Lower leg skin (tissue), 4 donors: ENCODE results near the gene TBC1D20. TPM values are rescaled to one million over a fixed set of nuclear protein-coding genes. Genes with fewer than 3 reads are reported as not detected.
"Not testable (repeated sequence)": the region's sequence is repeated elsewhere in the genome, so short reads cannot be mapped to it uniquely, and the experiment has no call there.

Experiments used
- DNase-seq, 2 donors: peaks; one replicate each; pipeline ENCODE4 v3.0.0-alpha.2; 2019; ENCODE audit warnings: low spot score in 2 of 2
- H3K4me3 ChIP-seq: fragments of 200-600 bp; sonication (generic); 2 replicates; pipeline ENCODE4 v1.5.1; 2017; ENCODE audit warnings: mild to moderate bottlenecking, low read depth; ENCODE audit not compliant: poor library complexity, severe bottlenecking
- POLR2A ChIP-seq, 2 donors: fragments of 450-650 bp; IDR thresholded peaks; one replicate each; pipeline ENCODE4 v1.6.1; 2016 to 2017; ENCODE audit warnings: antibody characterized with exemption in 2 of 2, mild to moderate bottlenecking in 1 of 2, moderate library complexity in 1 of 2
- WGBS, 2 donors: methylation state at CpG; one replicate each; pipeline ENCODE4 v1.1.5; 2018; 5-methylcytosine and 5-hydroxymethylcytosine counted together
- intact Hi-C: fragments of 100-400 bp; cut with DNase I; formaldehyde crosslinking; loops from one replicate; pipeline ENCODE4 v1.15.0; 2023; ENCODE audit warnings: low total_unique reads
- total RNA-seq, 4 donors: library from RNA; depleted of rRNA; stranded (reverse); fragments of >200 nt; gene quantifications; one replicate each; pipeline ENCODE4 v1.1.0, GENCODE V29; 2016
- TF ChIP-seq, protein P1 (sequence below), 3 donors: fragments of 450-650 bp; IDR thresholded peaks; one replicate each; pipeline ENCODE4 v1.5.1; 2016; ENCODE audit warnings: antibody characterized with exemption in 3 of 3, mild to moderate bottlenecking in 3 of 3, moderate library complexity in 2 of 3

Gene TBC1D20
- total RNA-seq, 4 donors from 2014 or later: 36.5 to 44.8 (median 42.5) TPM

- intact Hi-C loops: no loop called here
- TF ChIP-seq, protein P1, sequence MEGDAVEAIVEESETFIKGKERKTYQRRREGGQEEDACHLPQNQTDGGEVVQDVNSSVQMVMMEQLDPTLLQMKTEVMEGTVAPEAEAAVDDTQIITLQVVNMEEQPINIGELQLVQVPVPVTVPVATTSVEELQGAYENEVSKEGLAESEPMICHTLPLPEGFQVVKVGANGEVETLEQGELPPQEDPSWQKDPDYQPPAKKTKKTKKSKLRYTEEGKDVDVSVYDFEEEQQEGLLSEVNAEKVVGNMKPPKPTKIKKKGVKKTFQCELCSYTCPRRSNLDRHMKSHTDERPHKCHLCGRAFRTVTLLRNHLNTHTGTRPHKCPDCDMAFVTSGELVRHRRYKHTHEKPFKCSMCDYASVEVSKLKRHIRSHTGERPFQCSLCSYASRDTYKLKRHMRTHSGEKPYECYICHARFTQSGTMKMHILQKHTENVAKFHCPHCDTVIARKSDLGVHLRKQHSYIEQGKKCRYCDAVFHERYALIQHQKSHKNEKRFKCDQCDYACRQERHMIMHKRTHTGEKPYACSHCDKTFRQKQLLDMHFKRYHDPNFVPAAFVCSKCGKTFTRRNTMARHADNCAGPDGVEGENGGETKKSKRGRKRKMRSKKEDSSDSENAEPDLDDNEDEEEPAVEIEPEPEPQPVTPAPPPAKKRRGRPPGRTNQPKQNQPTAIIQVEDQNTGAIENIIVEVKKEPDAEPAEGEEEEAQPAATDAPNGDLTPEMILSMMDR (IDR thresholded peaks at IDR 0.05): no peak
- TF ChIP-seq POLR2A (IDR thresholded peaks at IDR 0.05): no peak
- 85 to 92% methylated on average over 8 of the region's 8 CpGs for WGBS, 2 donors
- no peak for DNase-seq
- no peak overlapping the region for H3K4me3 ChIP-seq
Observed at GRCh38 chr20:478010-478948, 15.9 kb upstream of the TBC1D20 start.

- H3K4me3 ChIP-seq, intact Hi-C loops, DNase-seq: not testable (repeated sequence)
- 96 to 97% methylated on average over 6 of the region's 6 CpGs for WGBS, 2 donors
Observed at GRCh38 chr20:476561-477249, 14.4 kb upstream of the TBC1D20 start.

GRCh38 chr20:475463-476357 lies 13.4 kb upstream of the TBC1D20 start:
- no peak for DNase-seq
- 74 to 77% methylated on average over 6 of the region's 6 CpGs for WGBS, 2 donors
- intact Hi-C loops: no loop called here
- TF ChIP-seq, protein P1 (IDR thresholded peaks at IDR 0.05): no peak
- no peak for TF ChIP-seq POLR2A (IDR thresholded peaks at IDR 0.05)
- H3K4me3 ChIP-seq: no peak overlapping the region

DNA sequence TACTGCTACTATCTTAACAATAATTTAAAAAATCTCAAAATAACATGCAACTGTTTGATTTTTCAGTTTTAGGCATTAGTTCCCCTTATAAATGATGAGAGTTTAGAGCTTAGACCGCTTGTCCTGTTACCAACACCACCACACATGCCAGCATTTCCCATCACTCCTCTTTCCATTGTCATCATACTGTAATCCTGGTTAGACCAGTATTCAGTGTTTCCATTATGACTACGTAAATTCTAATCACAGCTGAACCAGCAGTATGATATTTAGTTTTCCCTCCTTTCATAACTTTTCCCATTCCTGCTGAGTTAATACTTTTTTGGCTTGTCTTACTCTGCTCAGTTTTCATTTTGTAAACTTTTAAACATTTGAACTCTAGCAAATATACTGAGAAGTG lies 12.2 kb upstream of the TBC1D20 start:
- no peak overlapping the region for H3K4me3 ChIP-seq
- intact Hi-C loops: no loop called here
- no peak for DNase-seq
- TF ChIP-seq, protein P1 (IDR thresholded peaks at IDR 0.05): no peak
- TF ChIP-seq POLR2A (IDR thresholded peaks at IDR 0.05): no peak
- 85 to 88% methylated on average over 2 of the region's 2 CpGs for WGBS, 2 donors

DNA sequence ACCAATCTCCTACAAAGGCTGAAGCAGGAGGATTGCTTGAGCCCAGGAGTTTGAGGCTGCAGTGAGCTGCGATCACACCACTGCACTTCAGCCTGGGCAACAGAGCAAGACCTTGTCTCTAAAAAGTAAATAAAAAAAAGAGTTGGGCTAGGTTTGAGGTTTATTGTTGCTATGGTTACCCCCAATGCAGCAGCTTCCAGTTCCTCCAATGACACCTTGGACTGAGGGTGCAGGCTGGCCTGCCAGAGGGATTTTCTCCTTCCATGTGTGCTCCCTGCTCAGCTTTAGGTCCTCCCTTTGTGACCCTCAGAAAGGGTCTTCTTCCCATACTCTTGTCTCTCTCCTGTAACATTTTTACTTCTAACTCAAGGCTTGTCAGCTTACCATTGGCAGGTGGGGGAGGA lies 10.6 kb upstream of the TBC1D20 start:
- WGBS, 2 donors: 96 to 100% methylated on average over 1 of the region's 1 CpG
- no peak overlapping the region for H3K4me3 ChIP-seq
- intact Hi-C loops: no loop called here
- no peak for TF ChIP-seq POLR2A (IDR thresholded peaks at IDR 0.05)
- TF ChIP-seq, protein P1 (IDR thresholded peaks at IDR 0.05): no peak
- DNase-seq: no peak
